Type B pancreatic cell (in vitro differentiated cells): ENCODE results near the gene NR1I2. TPM values are rescaled to one million over a fixed set of nuclear protein-coding genes. Genes with fewer than 3 reads are reported as not detected.

ENCODE experiments used
- DNase-seq: peaks from one replicate; pipeline ENCODE4 v3.0.0; 2021; ENCODE audit warnings: mixed read lengths; ENCODE audit not compliant: unreplicated experiment; ENCODE audit errors: extremely low spot score
- H3K27ac Mint-ChIP-seq: 2 replicates; pipeline ENCODE4 v1.8.0; 2021; ENCODE audit warnings: mild to moderate bottlenecking, mixed read lengths
- H3K27me3 Mint-ChIP-seq: 2 replicates; pipeline ENCODE4 v1.8.0; 2021; ENCODE audit warnings: mixed read lengths
- H3K36me3 Mint-ChIP-seq: 2 replicates; pipeline ENCODE4 v1.8.0; 2021; ENCODE audit warnings: mixed read lengths
- H3K4me1 Mint-ChIP-seq: one replicate; pipeline ENCODE4 v1.8.0; 2021; ENCODE audit warnings: mixed read lengths; ENCODE audit not compliant: unreplicated experiment
- H3K4me3 Mint-ChIP-seq: 2 replicates; pipeline ENCODE4 v1.8.0; 2021; ENCODE audit warnings: mild to moderate bottlenecking, mixed read lengths
- H3K9me3 Mint-ChIP-seq: 2 replicates; pipeline ENCODE4 v1.8.0; 2021; ENCODE audit warnings: mixed read lengths
- CTCF ChIP-seq: fragments of 200-600 bp; sonication (generic); conservative IDR thresholded peaks from 2 replicates; pipeline ENCODE4 v1.5.0; 2021; ENCODE audit warnings: antibody characterized with exemption, mild to moderate bottlenecking
- total RNA-seq: library from RNA; stranded (reverse); gene quantifications from 2 replicates; pipeline ENCODE4 v1.2.1, GENCODE V29; 2021; ENCODE audit warnings: low replicate concordance

Gene NR1I2
- total RNA-seq, 1 donor from 2014 or later, result 0.65 TPM

GRCh38 chr3:119818937-119819336 lies 37.0 kb downstream of the NR1I2 start:
- peaks cover 8% of the 10 kb centered on the region for H3K27me3 Mint-ChIP-seq
- H3K4me3 Mint-ChIP-seq, result no peak overlapping the region
- no peak overlapping the region for H3K27ac Mint-ChIP-seq
- TF ChIP-seq CTCF, result no peak
- DNase-seq, result no peak
- H3K36me3 Mint-ChIP-seq, result peaks cover 4% of the 10 kb centered on the region
- no peaks in the 10 kb centered on the region for H3K9me3 Mint-ChIP-seq
- H3K4me1 Mint-ChIP-seq, result peaks cover 7% of the 10 kb centered on the region

DNA sequence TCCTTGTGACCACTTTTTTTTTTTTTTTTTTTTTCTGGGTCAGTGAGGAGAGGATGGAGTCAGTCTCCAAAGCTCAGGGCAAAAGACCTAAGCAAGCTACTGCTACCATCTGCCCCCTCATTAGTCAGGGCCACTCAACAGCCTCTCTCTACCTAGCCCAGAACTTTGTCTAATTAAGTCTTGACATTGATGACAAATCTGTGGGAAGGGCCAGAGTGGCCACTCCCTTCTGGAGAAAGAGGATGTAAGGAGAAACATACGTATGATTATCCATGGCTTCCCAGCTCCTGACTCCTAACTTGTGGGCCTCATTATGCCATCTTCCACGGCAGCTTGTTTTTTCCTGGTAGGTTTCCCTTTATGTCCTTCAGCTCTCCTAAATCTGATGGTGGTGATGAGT lies 37.9 kb downstream of the NR1I2 start:
- peaks cover 6% of the 10 kb centered on the region for H3K27me3 Mint-ChIP-seq
- H3K4me1 Mint-ChIP-seq, result peaks cover 7% of the 10 kb centered on the region
- no peaks in the 10 kb centered on the region for H3K9me3 Mint-ChIP-seq
- DNase-seq, result no peak
- no peak overlapping the region for H3K27ac Mint-ChIP-seq
- TF ChIP-seq CTCF, result no peak
- no peak overlapping the region for H3K4me3 Mint-ChIP-seq
- H3K36me3 Mint-ChIP-seq, result peaks cover 7% of the 10 kb centered on the region

DNA sequence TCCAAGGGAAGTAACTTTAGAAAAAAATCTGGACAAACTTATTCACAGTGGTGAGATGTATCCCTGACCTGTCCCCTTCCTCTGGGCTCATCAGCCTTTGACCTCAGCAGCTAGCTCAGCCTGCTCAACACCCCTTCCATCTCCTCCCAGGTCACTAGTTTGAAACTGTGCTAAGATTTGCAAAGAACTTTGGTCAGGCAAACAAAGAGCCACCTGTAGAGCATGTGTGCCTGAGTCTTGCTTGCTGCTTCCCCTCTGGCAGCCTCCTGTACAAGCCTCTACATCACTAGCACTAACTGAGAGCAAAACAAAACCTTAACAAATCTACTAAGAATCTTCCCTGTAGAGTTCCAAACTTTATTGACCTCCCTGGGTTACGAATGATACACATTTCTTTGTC lies 43.9 kb downstream of the NR1I2 start:
- peaks cover 14% of the 10 kb centered on the region for H3K4me1 Mint-ChIP-seq
- H3K27ac Mint-ChIP-seq, result peak overlapping the region; percentile 16
- no peak overlapping the region for H3K4me3 Mint-ChIP-seq
- H3K27me3 Mint-ChIP-seq, result no peaks in the 10 kb centered on the region
- DNase-seq, result no peak
- H3K9me3 Mint-ChIP-seq, result no peaks in the 10 kb centered on the region
- TF ChIP-seq CTCF, result no peak
- H3K36me3 Mint-ChIP-seq, result peaks cover 29% of the 10 kb centered on the region

- no peak overlapping the region for H3K27ac Mint-ChIP-seq
- DNase-seq, result no peak
- H3K36me3 Mint-ChIP-seq, result peaks cover 31% of the 10 kb centered on the region
- no peak for TF ChIP-seq CTCF
- no peaks in the 10 kb centered on the region for H3K9me3 Mint-ChIP-seq
- H3K4me3 Mint-ChIP-seq, result no peak overlapping the region
- H3K27me3 Mint-ChIP-seq, result no peaks in the 10 kb centered on the region
- peaks cover 17% of the 10 kb centered on the region for H3K4me1 Mint-ChIP-seq
Measured at GRCh38 chr3:119826711-119827608, 45.1 kb downstream of the NR1I2 start.

GRCh38 chr3:119829420-119829819 lies 47.5 kb downstream of the NR1I2 start:
- Mint-ChIP-seq H3K36me3 (peaks cover 29% of the 10 kb centered on the region), H3K27me3 (no peaks in the 10 kb centered on the region), H3K4me3 (no peak overlapping the region), H3K4me1 (peaks cover 20% of the 10 kb centered on the region), H3K9me3 (no peaks in the 10 kb centered on the region), H3K27ac (no peak overlapping the region)
- no peak for TF ChIP-seq CTCF
- DNase-seq, result no peak
